GM12878 (cell line): Measurements from ENCODE around the gene PTPRN2. TPM values are rescaled to one million over a fixed set of nuclear protein-coding genes. Genes with fewer than 3 reads are reported as not detected.

Source experiments
- EGR1 ChIP-seq, 2 experiments: IDR thresholded peaks; 1 replicate in 1 of 2; 2 replicates in 1 of 2; pipeline ENCODE4 v1.6.1; 2011 to 2012; ENCODE audit warnings: low read depth in 2 of 2, low read length in 2 of 2, borderline replicate concordance in 1 of 2, mild to moderate bottlenecking in 1 of 2, moderate library complexity in 1 of 2
- MYB ChIP-seq: fragments of 150-350 bp; IDR thresholded peaks from 2 replicates; pipeline ENCODE4 v1.6.1; 2014; ENCODE audit warnings: mild to moderate bottlenecking, low read depth, low read length, borderline replicate concordance
- NR2F1 ChIP-seq: fragments of 450-650 bp; conservative IDR thresholded peaks from 2 replicates; pipeline ENCODE4 v1.6.1; 2017; ENCODE audit warnings: mild to moderate bottlenecking
- SREBF1 ChIP-seq: IDR thresholded peaks from 2 replicates; pipeline ENCODE4 v1.6.1; 2012; ENCODE audit warnings: mild to moderate bottlenecking, low read length
- SREBF2 ChIP-seq: IDR thresholded peaks from 2 replicates; pipeline ENCODE4 v1.6.1; 2012; ENCODE audit warnings: mild to moderate bottlenecking, low read length
- SUZ12 ChIP-seq: fragments of 200-600 bp; sonication (generic); IDR thresholded peaks from one replicate; pipeline ENCODE4 v1.6.1; 2018; ENCODE audit warnings: antibody characterized with exemption, mild to moderate bottlenecking; ENCODE audit not compliant: unreplicated experiment
- TARDBP ChIP-seq: IDR thresholded peaks from 2 replicates; pipeline ENCODE4 v1.6.1; 2016; ENCODE audit warnings: borderline replicate concordance
- WRNIP1 ChIP-seq: IDR thresholded peaks from 2 replicates; pipeline ENCODE4 v1.6.1; 2011; ENCODE audit warnings: low read depth, low read length, improper control_type of control experiment, borderline replicate concordance
- ZNF207 ChIP-seq: fragments of 450-650 bp; IDR thresholded peaks from 2 replicates; pipeline ENCODE4 v1.6.1; 2014; ENCODE audit warnings: antibody characterized with exemption, mild to moderate bottlenecking, borderline replicate concordance
- ZNF217 ChIP-seq: fragments of 450-650 bp; IDR thresholded peaks from 2 replicates; pipeline ENCODE4 v1.6.1; 2017; ENCODE audit warnings: antibody characterized with exemption, mild to moderate bottlenecking
- polyA plus RNA-seq, 11 experiments: library from polyadenylated mRNA; depleted of rRNA in 4 of 11; unstranded in 6 of 11; stranded (reverse) in 5 of 11; fragments of >200 nt; fragmentation: Nextera tagmentation in 4 of 11; fragmentation: Illumina TruSeq in 1 of 11; extraction: Ambion mirVana in 4 of 11; extraction: Trizol in 1 of 11; gene quantifications; 1 replicate in 1 of 11; 2 replicates in 10 of 11; pipeline versions ENCODE4 v1.2.1 to v1.2.3, GENCODE V29; 2011 to 2016; ENCODE audit warnings: inconsistent platforms in 2 of 11, missing spikeins in 2 of 11, low read depth in 1 of 11
- total RNA-seq, 4 experiments: library from RNA; depleted of rRNA in 3 of 4; stranded (reverse); fragments of >200 nt in 3 of 4; fragmentation: Illumina TruSeq in 1 of 4; extraction: Trizol in 1 of 4; gene quantifications; 2 replicates each; pipeline versions ENCODE4 v1.2.1 to v1.2.3, GENCODE V29; 2013 to 2021
- TF ChIP-seq, protein P1 (sequence below): fragments of 450-650 bp; IDR thresholded peaks from 2 replicates; pipeline ENCODE4 v1.6.1; 2017; ENCODE audit warnings: antibody characterized with exemption, mild to moderate bottlenecking, moderate library complexity
- TF ChIP-seq, protein P2 (sequence below): IDR thresholded peaks from 2 replicates; pipeline ENCODE4 v1.6.1; 2012; ENCODE audit warnings: low read depth, low read length, improper control_type of control experiment
- TF ChIP-seq, protein P3 (sequence below): fragments of 450-650 bp; formaldehyde crosslinking; IDR thresholded peaks from 2 replicates; pipeline ENCODE4 v1.5.0; 2022; ENCODE audit warnings: mild to moderate bottlenecking, missing genetic modification characterization

Gene PTPRN2
- total and polyA plus RNA-seq, 10 of the 15 experiments (the other 5 are each of a cell fraction or from before 2014, with no cell fraction given) = 5.4 TPM; not detected in 9

DNA sequence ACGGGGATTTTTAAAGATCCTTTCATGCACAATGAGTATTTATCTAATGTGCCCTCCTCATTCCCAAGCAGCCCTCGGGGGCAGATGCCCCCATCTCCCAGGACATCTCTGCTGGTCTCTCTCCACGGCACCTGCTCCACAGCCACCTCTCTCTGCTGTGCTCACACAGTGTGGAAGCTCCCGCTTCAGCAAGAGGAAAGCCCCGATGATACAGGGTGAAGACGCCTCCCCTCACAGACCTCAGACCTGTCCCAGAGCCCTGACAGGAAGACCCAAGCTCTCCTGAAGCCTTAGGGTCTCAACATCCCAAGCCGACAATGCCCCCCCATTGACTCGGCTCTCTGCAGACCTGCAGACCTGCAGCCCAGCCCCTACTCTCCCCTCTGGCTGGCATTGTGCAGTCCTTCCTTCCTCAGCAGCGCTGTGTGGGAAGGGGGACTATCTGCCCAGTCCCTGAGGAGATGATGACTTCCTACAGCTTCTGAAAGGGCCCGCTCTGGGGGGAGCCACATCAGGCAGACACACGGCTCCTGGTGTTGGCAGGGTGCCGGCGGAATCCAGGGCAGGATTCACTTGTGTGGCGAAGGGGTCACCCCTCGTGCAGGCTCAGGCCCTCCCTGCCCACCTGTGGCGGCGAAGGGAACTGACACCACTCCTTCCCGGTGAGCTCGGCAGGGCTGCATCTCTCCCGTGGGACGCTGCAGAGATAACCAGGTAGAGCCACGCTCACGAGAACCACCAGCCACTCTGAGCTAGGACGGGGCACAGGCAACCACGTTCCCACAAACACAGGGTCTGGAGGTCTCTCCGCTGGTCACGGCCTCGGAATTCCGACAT lies 61.8 kb downstream of the PTPRN2 start (continued):
- TF ChIP-seq, protein P1, sequence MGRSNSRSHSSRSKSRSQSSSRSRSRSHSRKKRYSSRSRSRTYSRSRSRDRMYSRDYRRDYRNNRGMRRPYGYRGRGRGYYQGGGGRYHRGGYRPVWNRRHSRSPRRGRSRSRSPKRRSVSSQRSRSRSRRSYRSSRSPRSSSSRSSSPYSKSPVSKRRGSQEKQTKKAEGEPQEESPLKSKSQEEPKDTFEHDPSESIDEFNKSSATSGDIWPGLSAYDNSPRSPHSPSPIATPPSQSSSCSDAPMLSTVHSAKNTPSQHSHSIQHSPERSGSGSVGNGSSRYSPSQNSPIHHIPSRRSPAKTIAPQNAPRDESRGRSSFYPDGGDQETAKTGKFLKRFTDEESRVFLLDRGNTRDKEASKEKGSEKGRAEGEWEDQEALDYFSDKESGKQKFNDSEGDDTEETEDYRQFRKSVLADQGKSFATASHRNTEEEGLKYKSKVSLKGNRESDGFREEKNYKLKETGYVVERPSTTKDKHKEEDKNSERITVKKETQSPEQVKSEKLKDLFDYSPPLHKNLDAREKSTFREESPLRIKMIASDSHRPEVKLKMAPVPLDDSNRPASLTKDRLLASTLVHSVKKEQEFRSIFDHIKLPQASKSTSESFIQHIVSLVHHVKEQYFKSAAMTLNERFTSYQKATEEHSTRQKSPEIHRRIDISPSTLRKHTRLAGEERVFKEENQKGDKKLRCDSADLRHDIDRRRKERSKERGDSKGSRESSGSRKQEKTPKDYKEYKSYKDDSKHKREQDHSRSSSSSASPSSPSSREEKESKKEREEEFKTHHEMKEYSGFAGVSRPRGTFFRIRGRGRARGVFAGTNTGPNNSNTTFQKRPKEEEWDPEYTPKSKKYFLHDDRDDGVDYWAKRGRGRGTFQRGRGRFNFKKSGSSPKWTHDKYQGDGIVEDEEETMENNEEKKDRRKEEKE = no peak
- no peak for TF ChIP-seq ZNF217
- TF ChIP-seq MYB = no peak
- TF ChIP-seq, protein P2, sequence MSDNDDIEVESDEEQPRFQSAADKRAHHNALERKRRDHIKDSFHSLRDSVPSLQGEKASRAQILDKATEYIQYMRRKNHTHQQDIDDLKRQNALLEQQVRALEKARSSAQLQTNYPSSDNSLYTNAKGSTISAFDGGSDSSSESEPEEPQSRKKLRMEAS = no peak
- TF ChIP-seq, protein P3, sequence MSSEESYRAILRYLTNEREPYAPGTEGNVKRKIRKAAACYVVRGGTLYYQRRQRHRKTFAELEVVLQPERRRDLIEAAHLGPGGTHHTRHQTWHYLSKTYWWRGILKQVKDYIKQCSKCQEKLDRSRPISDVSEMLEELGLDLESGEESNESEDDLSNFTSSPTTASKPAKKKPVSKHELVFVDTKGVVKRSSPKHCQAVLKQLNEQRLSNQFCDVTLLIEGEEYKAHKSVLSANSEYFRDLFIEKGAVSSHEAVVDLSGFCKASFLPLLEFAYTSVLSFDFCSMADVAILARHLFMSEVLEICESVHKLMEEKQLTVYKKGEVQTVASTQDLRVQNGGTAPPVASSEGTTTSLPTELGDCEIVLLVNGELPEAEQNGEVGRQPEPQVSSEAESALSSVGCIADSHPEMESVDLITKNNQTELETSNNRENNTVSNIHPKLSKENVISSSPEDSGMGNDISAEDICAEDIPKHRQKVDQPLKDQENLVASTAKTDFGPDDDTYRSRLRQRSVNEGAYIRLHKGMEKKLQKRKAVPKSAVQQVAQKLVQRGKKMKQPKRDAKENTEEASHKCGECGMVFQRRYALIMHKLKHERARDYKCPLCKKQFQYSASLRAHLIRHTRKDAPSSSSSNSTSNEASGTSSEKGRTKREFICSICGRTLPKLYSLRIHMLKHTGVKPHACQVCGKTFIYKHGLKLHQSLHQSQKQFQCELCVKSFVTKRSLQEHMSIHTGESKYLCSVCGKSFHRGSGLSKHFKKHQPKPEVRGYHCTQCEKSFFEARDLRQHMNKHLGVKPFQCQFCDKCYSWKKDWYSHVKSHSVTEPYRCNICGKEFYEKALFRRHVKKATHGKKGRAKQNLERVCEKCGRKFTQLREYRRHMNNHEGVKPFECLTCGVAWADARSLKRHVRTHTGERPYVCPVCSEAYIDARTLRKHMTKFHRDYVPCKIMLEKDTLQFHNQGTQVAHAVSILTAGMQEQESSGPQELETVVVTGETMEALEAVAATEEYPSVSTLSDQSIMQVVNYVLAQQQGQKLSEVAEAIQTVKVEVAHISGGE (CRISPR knock-in tag) = no peak
- no peak for TF ChIP-seq EGR1 (IDR thresholded peaks at IDR 0.05; ENCODE audit: borderline replicate concordance in 1 of 2, low read depth in 2 of 2, low read length in 2 of 2)
- TF ChIP-seq NR2F1 = no peak
- no peak for TF ChIP-seq TARDBP
- no peak for TF ChIP-seq ZNF207
- TF ChIP-seq SUZ12 = no peak
- no peak for TF ChIP-seq SREBF2
- TF ChIP-seq WRNIP1 = no peak
- no peak for TF ChIP-seq SREBF1
